Heart right ventricle (tissue), 16 donors: ENCODE data around the gene IQGAP2. TPM values are rescaled to one million over a fixed set of nuclear protein-coding genes. Genes with fewer than 3 reads are reported as not detected.
"Not testable (repeated sequence)": the region's sequence is repeated elsewhere in the genome, so short reads cannot be mapped to it uniquely, and the experiment has no call there.

Experiments used
- ATAC-seq, 8 donors: fragments of 200-7000 bp; cut with Tn5 transposase; one replicate each; pipeline ENCODE4 v1.9.1; 2020; ENCODE audit warnings: mild to moderate bottlenecking in 8 of 8, moderate library complexity in 8 of 8, moderate number of reproducible peaks in 1 of 8
- DNase-seq, 2 donors: peaks; one replicate each; pipeline ENCODE4 v3.0.0-alpha.2; 2020
- H3K27ac ChIP-seq, 10 donors: fragments of 200-600 bp; sonication (generic) in 2 of 10; one replicate each; pipeline versions ENCODE4 v1.5.0 to v1.8.0; 2020 to 2022; ENCODE audit warnings: mild to moderate bottlenecking in 3 of 10
- H3K27me3 ChIP-seq, 7 donors: fragments of 200-600 bp; one replicate each; pipeline ENCODE4 v1.8.0; 2021 to 2022; ENCODE audit warnings: mild to moderate bottlenecking in 2 of 7
- H3K36me3 ChIP-seq, 9 donors: fragments of 200-600 bp; sonication (generic) in 1 of 9; one replicate each; pipeline versions ENCODE4 v1.5.0 to v1.8.0; 2020 to 2022; ENCODE audit warnings: mild to moderate bottlenecking in 2 of 9
- H3K4me1 ChIP-seq, 9 donors: fragments of 200-600 bp; sonication (generic) in 1 of 9; one replicate each; pipeline versions ENCODE4 v1.5.0 to v1.8.0; 2020 to 2022; ENCODE audit warnings: mild to moderate bottlenecking in 4 of 9
- H3K4me3 ChIP-seq, 10 donors: fragments of 200-600 bp; sonication (generic) in 2 of 10; one replicate each; pipeline versions ENCODE4 v1.5.0 to v1.8.0; 2020 to 2022; ENCODE audit warnings: mild to moderate bottlenecking in 7 of 10, moderate library complexity in 2 of 10
- H3K9me3 ChIP-seq, 11 donors: fragments of 200-600 bp in 10 of 11; sonication (generic) in 2 of 11; one replicate each; pipeline versions ENCODE4 v1.5.0 to v1.8.0; 2013 to 2022; ENCODE audit warnings: mild to moderate bottlenecking in 2 of 11, control low read depth in 1 of 11, moderate library complexity in 1 of 11
- CTCF ChIP-seq, 9 donors: fragments of 200-600 bp; sonication (generic) in 2 of 9; IDR thresholded peaks; one replicate each; pipeline versions ENCODE4 v1.5.0 to v1.8.0; 2021 to 2022; ENCODE audit warnings: antibody characterized with exemption in 9 of 9, mild to moderate bottlenecking in 5 of 9, moderate library complexity in 1 of 9
- WGBS, 2 donors: extraction: QIAGEN DNeasy Blood & Tissue Kit; methylation state at CpG; one replicate each; pipeline ENCODE4 v1.1.7; 2013; ENCODE audit warnings: inconsistent platforms in 1 of 2; 5-methylcytosine and 5-hydroxymethylcytosine counted together
- intact Hi-C, 10 donors: fragments of 100-400 bp; cut with DNase I; formaldehyde crosslinking; loops; one replicate each; pipeline versions ENCODE4 v1.11.1 to v1.14.2; 2022
- polyA plus RNA-seq, 2 donors: library from polyadenylated mRNA; stranded (reverse); fragments of 200-250 nt; gene quantifications; one replicate each; pipeline ENCODE4 v1.2.3, GENCODE V29; 2013
- total RNA-seq, 10 donors: library from RNA; stranded (reverse); fragmentation: NEBNext Ultra II Directional in 3 of 10; extraction: Animal tissue kit (Norgen Biotek cat#: 25700) in 3 of 10; gene quantifications; one replicate each; pipeline versions ENCODE4 v1.2.1 to v1.2.4, GENCODE V29; 2021 to 2023
- donor health status: Arrhythmogenic right ventricular cardiomyopathy.
- donor health status: ischemic (EF 13 %, LVEDD 7.1; RV severe dilation, severe dysfunction).
- donor health status: healthy with polysubstance abuse.
- donor health status: DM: no; HTN: yes; CAD: no.
- donor health status: DM: no; HTN: no; CAD: no.
- donor health status: ischemic (EF 25% LVEDD 6.9; RV normal size, moderate dysfunction).
- donor health status: ischemic (EF 25% LVEDD 5.7; RV mildly dilated, moderate dysfunction).
- donor health status: healthy.
- donor health status: DM: yes; HTN: yes; CAD: no.
- donor health status: Ischemic cardiomyopathy.
- donor health status: ischemic (EF 35%, LVEDD 5.7; RV mildly dilated, moderate dysfunction).
- donor health status: nonischemic (EF 11% LVEDD 7.7; RV severe dilation, severe dysfunction).
- donor health status: DM: yes; HTN: yes; CAD: no.
- donor health status: PGD.
- donor health status: ischemic (EF 29% LVEDD 5.4; RV normal size, mild dysfunction).
- donor health status: nonischemic (EF 23%, LVEDD 6.1; RV moderate dilation, normal function).

Gene IQGAP2
- total and polyA plus RNA-seq, 12 donors = 2.5 to 22.3 (median 5.0) TPM

- DNase-seq (no peak), ATAC-seq (no peak)
- WGBS, 2 donors = 62 to 76% methylated on average over 4 of the region's 4 CpGs
- peaks cover 0 to 21% (median 0%) of the 10 kb centered on the region in 9 donors for H3K4me1 ChIP-seq
- no peak overlapping the region for H3K4me3 ChIP-seq
- no peaks in the 10 kb centered on the region for H3K9me3 ChIP-seq
- intact Hi-C loops = no loop called here
- peaks cover 0 to 2% (median 0%) of the 10 kb centered on the region in 7 donors for H3K27me3 ChIP-seq
- no peak for TF ChIP-seq CTCF (IDR thresholded peaks at IDR 0.05)
- no peaks in the 10 kb centered on the region for H3K36me3 ChIP-seq
- H3K27ac ChIP-seq = no peak overlapping the region
Measured at GRCh38 chr5:76425146-76425545, 22.1 kb downstream of the IQGAP2 start.

GRCh38 chr5:76425928-76426804, 23.1 kb downstream of the IQGAP2 start:
- intact Hi-C loops = no loop called here
- no peak for TF ChIP-seq CTCF (IDR thresholded peaks at IDR 0.05)
- no peak overlapping the region for H3K27ac ChIP-seq
- H3K36me3 ChIP-seq = no peaks in the 10 kb centered on the region
- 57% methylated on average over 12 of the region's 12 CpGs for WGBS, 2 donors
- peaks cover 0 to 21% (median 0%) of the 10 kb centered on the region in 9 donors for H3K4me1 ChIP-seq
- no peak overlapping the region for H3K4me3 ChIP-seq
- H3K27me3 ChIP-seq = peaks cover 0 to 3% (median 0%) of the 10 kb centered on the region in 7 donors
- no peaks in the 10 kb centered on the region for H3K9me3 ChIP-seq
- ATAC-seq = no peak
- no peak for DNase-seq

- H3K27me3 ChIP-seq = peaks cover 0 to 3% (median 0%) of the 10 kb centered on the region in 7 donors
- intact Hi-C loops = no loop called here
- H3K4me1 ChIP-seq = peaks cover 0 to 21% (median 0%) of the 10 kb centered on the region in 9 donors
- no peaks in the 10 kb centered on the region for H3K36me3 ChIP-seq
- no peak overlapping the region for H3K4me3 ChIP-seq
- TF ChIP-seq CTCF (IDR thresholded peaks at IDR 0.05) = no peak
- DNase-seq = no peak
- WGBS, 2 donors = 83 to 85% methylated on average over 14 of the region's 14 CpGs
- H3K27ac ChIP-seq = no peak overlapping the region
- no peak for ATAC-seq
- no peaks in the 10 kb centered on the region for H3K9me3 ChIP-seq
Measured at GRCh38 chr5:76427206-76428140, 24.4 kb downstream of the IQGAP2 start.

GRCh38 chr5:76428550-76428949, 25.5 kb downstream of the IQGAP2 start:
- H3K27me3 ChIP-seq, ATAC-seq, H3K27ac ChIP-seq, H3K4me3 ChIP-seq, H3K9me3 ChIP-seq, intact Hi-C loops, DNase-seq, H3K36me3 ChIP-seq: not testable (repeated sequence)
- H3K4me1 ChIP-seq = peaks cover 0 to 21% (median 0%) of the 10 kb centered on the region in 9 donors
- 89 to 95% methylated on average over 6 of the region's 6 CpGs for WGBS, 2 donors
